GM10847 (cell line): ENCODE results near the gene NOS1AP.

Source experiments
- POLR2A ChIP-seq: IDR thresholded peaks from 2 replicates; pipeline ENCODE4 v1.6.1; 2011; ENCODE audit not compliant: insufficient read length; ENCODE audit errors: extremely low read depth

Gene NOS1AP

GRCh38 chr1:162079030-162079429, 9.5 kb downstream of the NOS1AP start:
- no peak for TF ChIP-seq POLR2A

- TF ChIP-seq POLR2A: no peak
These were observed 11.1 kb downstream of the NOS1AP start for GRCh38 chr1:162080472-162081015.

GRCh38 chr1:162081316-162081715, 11.8 kb downstream of the NOS1AP start:
- no peak for TF ChIP-seq POLR2A

- no peak for TF ChIP-seq POLR2A
These were observed 13.8 kb downstream of the NOS1AP start for GRCh38 chr1:162083273-162083672.

- no peak for TF ChIP-seq POLR2A
These were observed 16.5 kb downstream of the NOS1AP start for GRCh38 chr1:162085991-162086390.

GRCh38 chr1:162087111-162087510, 17.6 kb downstream of the NOS1AP start:
- TF ChIP-seq POLR2A: no peak

- TF ChIP-seq POLR2A: no peak
These were observed 18.1 kb downstream of the NOS1AP start for GRCh38 chr1:162087574-162087973.

GRCh38 chr1:162088281-162088969, 18.9 kb downstream of the NOS1AP start:
- TF ChIP-seq POLR2A: no peak

GRCh38 chr1:162089748-162090147, 20.3 kb downstream of the NOS1AP start:
- no peak for TF ChIP-seq POLR2A

GRCh38 chr1:162090378-162090777, 20.9 kb downstream of the NOS1AP start:
- no peak for TF ChIP-seq POLR2A

- TF ChIP-seq POLR2A: no peak
These were observed 22.4 kb downstream of the NOS1AP start for GRCh38 chr1:162091681-162092524.

- TF ChIP-seq POLR2A: no peak
These were observed 23.6 kb downstream of the NOS1AP start for GRCh38 chr1:162093095-162093494.

- TF ChIP-seq POLR2A: no peak
These were observed 24.8 kb downstream of the NOS1AP start for GRCh38 chr1:162094271-162094670.

- TF ChIP-seq POLR2A: no peak
These were observed 25.2 kb downstream of the NOS1AP start for GRCh38 chr1:162094723-162095122.

GRCh38 chr1:162107911-162108310, 38.4 kb downstream of the NOS1AP start:
- no peak for TF ChIP-seq POLR2A

- no peak for TF ChIP-seq POLR2A
These were observed 38.9 kb downstream of the NOS1AP start for GRCh38 chr1:162108426-162108825.
